ENCODE results near the gene TRDMT1. TPM values are rescaled to one million over a fixed set of nuclear protein-coding genes. Genes with fewer than 3 reads are reported as not detected.

The TRDMT1 gene
- total and polyA plus RNA-seq, 2 experiments from 2014 or later = 3.9 to 10.1 TPM

GRCh38 chr10:17179002-17179401 lies 22.5 kb downstream of the TRDMT1 start:
- Histone ChIP-seq H3K27ac (no peak overlapping the region), H3K27me3 (no peaks in the 10 kb centered on the region), H3K9me3 (ENCODE audit: low read depth) (no peaks in the 10 kb centered on the region), H3K4me1 (ENCODE audit: low read depth) (peaks cover 4% of the 10 kb centered on the region), H3K36me3 (no peaks in the 10 kb centered on the region), H3K4me3 (no peak overlapping the region)
- TF ChIP-seq, protein P1, sequence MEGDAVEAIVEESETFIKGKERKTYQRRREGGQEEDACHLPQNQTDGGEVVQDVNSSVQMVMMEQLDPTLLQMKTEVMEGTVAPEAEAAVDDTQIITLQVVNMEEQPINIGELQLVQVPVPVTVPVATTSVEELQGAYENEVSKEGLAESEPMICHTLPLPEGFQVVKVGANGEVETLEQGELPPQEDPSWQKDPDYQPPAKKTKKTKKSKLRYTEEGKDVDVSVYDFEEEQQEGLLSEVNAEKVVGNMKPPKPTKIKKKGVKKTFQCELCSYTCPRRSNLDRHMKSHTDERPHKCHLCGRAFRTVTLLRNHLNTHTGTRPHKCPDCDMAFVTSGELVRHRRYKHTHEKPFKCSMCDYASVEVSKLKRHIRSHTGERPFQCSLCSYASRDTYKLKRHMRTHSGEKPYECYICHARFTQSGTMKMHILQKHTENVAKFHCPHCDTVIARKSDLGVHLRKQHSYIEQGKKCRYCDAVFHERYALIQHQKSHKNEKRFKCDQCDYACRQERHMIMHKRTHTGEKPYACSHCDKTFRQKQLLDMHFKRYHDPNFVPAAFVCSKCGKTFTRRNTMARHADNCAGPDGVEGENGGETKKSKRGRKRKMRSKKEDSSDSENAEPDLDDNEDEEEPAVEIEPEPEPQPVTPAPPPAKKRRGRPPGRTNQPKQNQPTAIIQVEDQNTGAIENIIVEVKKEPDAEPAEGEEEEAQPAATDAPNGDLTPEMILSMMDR (IDR thresholded peaks at IDR 0.05; ENCODE audit: low read depth, low read length) = no peak
- DNase-seq (ENCODE audit: low read depth in 1 of 2, low spot score in 1 of 2) = no peak

DNA sequence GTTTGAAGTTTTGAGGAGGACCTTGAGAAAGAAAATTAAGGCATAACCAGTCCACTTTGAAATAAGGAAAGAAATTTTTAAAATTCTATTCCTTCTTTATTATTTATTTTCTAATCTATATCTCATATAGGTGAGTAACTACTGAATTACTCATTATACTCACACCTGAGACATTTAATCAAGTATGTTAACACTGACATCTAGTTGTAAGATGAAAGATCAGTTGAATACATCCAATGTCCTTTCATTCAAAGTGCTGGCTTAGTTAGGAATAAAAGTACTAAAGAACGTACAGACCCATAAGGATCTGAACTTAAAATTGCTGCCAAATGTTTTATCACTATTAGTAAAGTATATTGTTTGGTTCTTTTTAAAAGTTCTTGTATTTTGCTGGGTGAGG lies 23.5 kb downstream of the TRDMT1 start:
- DNase-seq (ENCODE audit: low read depth in 1 of 2, low spot score in 1 of 2) = no peak
- H3K27me3 ChIP-seq = no peaks in the 10 kb centered on the region
- peaks cover 4% of the 10 kb centered on the region for H3K4me1 ChIP-seq (ENCODE audit: low read depth)
- no peaks in the 10 kb centered on the region for H3K9me3 ChIP-seq (ENCODE audit: low read depth)
- TF ChIP-seq, protein P1 (IDR thresholded peaks at IDR 0.05; ENCODE audit: low read depth, low read length) = no peak
- H3K27ac ChIP-seq = no peak overlapping the region
- no peaks in the 10 kb centered on the region for H3K36me3 ChIP-seq
- no peak overlapping the region for H3K4me3 ChIP-seq

- TF ChIP-seq, protein P1 (IDR thresholded peaks at IDR 0.05; ENCODE audit: low read depth, low read length) = no peak
- Histone ChIP-seq H3K36me3 (no peaks in the 10 kb centered on the region), H3K27ac (no peak overlapping the region), H3K27me3 (no peaks in the 10 kb centered on the region), H3K4me1 (ENCODE audit: low read depth) (peaks cover 4% of the 10 kb centered on the region), H3K9me3 (ENCODE audit: low read depth) (no peaks in the 10 kb centered on the region), H3K4me3 (no peak overlapping the region)
- DNase-seq (ENCODE audit: low read depth in 1 of 2, low spot score in 1 of 2) = no peak
Observed at GRCh38 chr10:17177014-17177413, 24.5 kb downstream of the TRDMT1 start.

DNA sequence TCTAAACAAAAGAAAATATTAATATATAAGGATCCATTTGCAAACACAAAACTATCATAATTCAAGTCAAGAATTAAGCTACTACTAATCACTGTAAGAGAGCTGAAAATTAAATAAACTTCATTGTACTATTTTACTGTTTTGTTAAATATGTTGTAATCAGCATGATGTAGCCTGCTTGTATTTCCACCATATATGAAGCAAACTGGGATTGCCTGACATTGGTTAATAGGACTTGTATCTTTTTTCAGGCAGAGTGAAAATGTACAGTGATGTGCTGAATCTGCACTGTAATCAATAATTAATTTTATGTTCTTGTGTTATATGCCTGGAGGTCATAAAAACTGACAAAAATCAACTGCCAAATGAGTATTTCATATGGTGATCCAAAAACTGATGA lies 25.4 kb downstream of the TRDMT1 start:
- Histone ChIP-seq H3K4me1 (ENCODE audit: low read depth) (peaks cover 8% of the 10 kb centered on the region), H3K4me3 (no peak overlapping the region), H3K27me3 (no peaks in the 10 kb centered on the region), H3K27ac (no peak overlapping the region), H3K36me3 (no peaks in the 10 kb centered on the region), H3K9me3 (ENCODE audit: low read depth) (no peaks in the 10 kb centered on the region)
- TF ChIP-seq, protein P1 (IDR thresholded peaks at IDR 0.05; ENCODE audit: low read depth, low read length) = no peak
- no peak for DNase-seq (ENCODE audit: low read depth in 1 of 2, low spot score in 1 of 2)

GRCh38 chr10:17175551-17175950 lies 25.9 kb downstream of the TRDMT1 start:
- H3K4me3 ChIP-seq = no peak overlapping the region
- H3K9me3 ChIP-seq (ENCODE audit: low read depth) = no peaks in the 10 kb centered on the region
- peak in 1 of 2 donors; percentile 41 for DNase-seq (ENCODE audit: low read depth in 1 of 2, low spot score in 1 of 2)
- no peaks in the 10 kb centered on the region for H3K36me3 ChIP-seq
- H3K27ac ChIP-seq = no peak overlapping the region
- TF ChIP-seq, protein P1 (IDR thresholded peaks at IDR 0.05; ENCODE audit: low read depth, low read length) = no peak
- H3K4me1 ChIP-seq (ENCODE audit: low read depth) = peaks cover 14% of the 10 kb centered on the region
- H3K27me3 ChIP-seq = no peaks in the 10 kb centered on the region

DNA sequence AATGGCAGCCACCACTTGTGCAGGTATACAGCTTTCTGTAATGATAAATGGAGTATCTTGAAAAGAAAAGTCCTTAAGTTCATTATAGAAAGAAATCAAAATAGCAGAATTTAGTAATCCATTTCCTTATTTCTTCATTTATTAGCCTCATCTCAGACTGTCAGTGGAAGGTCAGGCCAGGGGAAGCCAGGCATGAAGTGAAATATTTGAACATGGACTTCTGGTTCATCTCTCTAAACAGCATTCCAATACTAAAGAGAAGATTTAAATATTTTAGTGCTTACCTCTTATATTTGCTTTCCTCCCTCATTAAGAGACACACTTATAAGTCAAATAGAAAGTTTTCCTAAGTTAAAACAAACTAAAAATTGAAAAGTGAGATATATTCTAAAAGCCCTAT lies 26.8 kb downstream of the TRDMT1 start:
- Histone ChIP-seq H3K4me3 (no peak overlapping the region), H3K27me3 (no peaks in the 10 kb centered on the region), H3K4me1 (ENCODE audit: low read depth) (peaks cover 23% of the 10 kb centered on the region), H3K9me3 (ENCODE audit: low read depth) (no peaks in the 10 kb centered on the region), H3K36me3 (no peaks in the 10 kb centered on the region), H3K27ac (no peak overlapping the region)
- DNase-seq (ENCODE audit: low read depth in 1 of 2, low spot score in 1 of 2) = no peak
- TF ChIP-seq, protein P1 (IDR thresholded peaks at IDR 0.05; ENCODE audit: low read depth, low read length) = no peak
